ENCODE data around the gene KAT6B.

DNA sequence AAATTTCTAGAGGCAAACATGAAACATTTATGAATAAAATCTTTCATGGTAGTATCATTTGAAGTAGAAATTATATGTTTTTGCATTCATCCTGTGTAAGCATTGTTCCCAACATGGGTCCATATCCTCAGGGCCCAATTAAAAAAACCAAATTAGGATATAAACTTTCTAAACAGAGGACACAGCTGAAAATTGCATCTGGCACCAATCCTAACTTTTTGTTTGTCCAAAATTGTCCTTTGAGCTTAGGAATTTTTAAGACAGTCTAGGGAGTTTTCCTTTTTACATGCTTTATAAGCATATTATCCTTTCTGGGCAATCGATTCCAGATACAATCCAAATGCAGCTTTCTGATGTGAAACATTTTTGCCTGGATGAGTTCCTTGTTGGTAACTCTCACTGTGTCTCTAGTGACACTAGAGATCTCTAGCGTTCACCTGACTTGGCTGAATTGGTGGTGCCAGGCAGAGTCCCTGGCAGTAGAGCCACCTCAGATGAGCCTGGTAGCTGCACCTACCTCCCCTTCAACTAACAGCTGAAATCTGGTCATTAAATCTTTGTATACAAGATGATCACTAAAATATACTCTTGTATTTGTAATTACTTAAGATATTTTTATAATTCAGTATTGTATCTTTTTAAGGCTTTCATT, 147.5 kb downstream of the KAT6B start:
- TF ChIP-seq, protein P1, sequence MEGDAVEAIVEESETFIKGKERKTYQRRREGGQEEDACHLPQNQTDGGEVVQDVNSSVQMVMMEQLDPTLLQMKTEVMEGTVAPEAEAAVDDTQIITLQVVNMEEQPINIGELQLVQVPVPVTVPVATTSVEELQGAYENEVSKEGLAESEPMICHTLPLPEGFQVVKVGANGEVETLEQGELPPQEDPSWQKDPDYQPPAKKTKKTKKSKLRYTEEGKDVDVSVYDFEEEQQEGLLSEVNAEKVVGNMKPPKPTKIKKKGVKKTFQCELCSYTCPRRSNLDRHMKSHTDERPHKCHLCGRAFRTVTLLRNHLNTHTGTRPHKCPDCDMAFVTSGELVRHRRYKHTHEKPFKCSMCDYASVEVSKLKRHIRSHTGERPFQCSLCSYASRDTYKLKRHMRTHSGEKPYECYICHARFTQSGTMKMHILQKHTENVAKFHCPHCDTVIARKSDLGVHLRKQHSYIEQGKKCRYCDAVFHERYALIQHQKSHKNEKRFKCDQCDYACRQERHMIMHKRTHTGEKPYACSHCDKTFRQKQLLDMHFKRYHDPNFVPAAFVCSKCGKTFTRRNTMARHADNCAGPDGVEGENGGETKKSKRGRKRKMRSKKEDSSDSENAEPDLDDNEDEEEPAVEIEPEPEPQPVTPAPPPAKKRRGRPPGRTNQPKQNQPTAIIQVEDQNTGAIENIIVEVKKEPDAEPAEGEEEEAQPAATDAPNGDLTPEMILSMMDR (IDR thresholded peaks at IDR 0.05): no peak
- TF ChIP-seq POLR2A (IDR thresholded peaks at IDR 0.05): no peak
